ENCODE results near the gene EPG5. TPM values are rescaled to one million over a fixed set of nuclear protein-coding genes. Genes with fewer than 3 reads are reported as not detected.

The EPG5 gene
- total RNA-seq, 1 experiment from 2014 or later: 16.1 TPM

DNA sequence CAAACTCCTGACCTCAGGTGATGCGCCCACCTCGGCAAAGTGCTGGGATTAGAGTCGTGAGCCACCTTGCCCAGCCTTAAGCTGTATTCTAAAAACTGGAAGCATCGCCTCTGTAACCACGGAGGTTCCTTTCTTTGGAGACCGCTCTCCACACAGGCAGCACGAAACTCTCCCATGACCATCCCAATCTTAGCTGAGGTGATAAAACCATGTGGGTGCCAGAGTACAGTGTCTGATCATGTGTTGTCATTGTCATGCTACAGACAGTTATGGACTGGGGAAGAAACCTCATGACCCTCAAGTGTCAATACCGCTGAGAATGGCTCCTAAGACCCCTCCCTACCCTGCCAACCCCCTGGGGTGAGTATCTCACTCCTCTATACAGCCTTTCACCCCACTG lies 41.4 kb upstream of the EPG5 start:
- peaks cover 9 to 20% of the 10 kb centered on the region in 2 experiments for H3K4me1 Mint-ChIP-seq
- H4K91ac ChIP-seq (ENCODE audit: insufficient read length, low read depth, low read length): no peak overlapping the region
- no peak overlapping the region for H3K27ac Mint-ChIP-seq
- H3K4me3 Mint-ChIP-seq: no peak overlapping the region
- H3K4me2 ChIP-seq (ENCODE audit: insufficient read depth, insufficient read length, low read length): no peak overlapping the region
- H3K27me3 Mint-ChIP-seq (ENCODE audit: low read depth): no peaks in the 10 kb centered on the region
- no peaks in the 10 kb centered on the region for H4K20me1 ChIP-seq (ENCODE audit: control insufficient read depth, insufficient read depth, insufficient read length)
- H3T11ph ChIP-seq (ENCODE audit: low read length): no peak overlapping the region
- H3K14ac ChIP-seq (ENCODE audit: insufficient read depth, low read length): no peak overlapping the region
- H3K18ac ChIP-seq (ENCODE audit: insufficient read length, low read depth, low read length): no peak overlapping the region
- no peak overlapping the region for H2BK12ac ChIP-seq (ENCODE audit: insufficient read length, low read depth, low read length)
- H3K4me1 ChIP-seq (ENCODE audit: insufficient read depth, low read length): no peaks in the 10 kb centered on the region
- H3K27me3 ChIP-seq (ENCODE audit: insufficient read depth, low read length): no peaks in the 10 kb centered on the region
- H2AK5ac ChIP-seq (ENCODE audit: insufficient read length, low read length): no peak overlapping the region
- no peak overlapping the region for H4K5ac ChIP-seq (ENCODE audit: insufficient read length, low read depth, low read length)
- H2AFZ ChIP-seq (ENCODE audit: low read length): no peak overlapping the region
- H2BK15ac ChIP-seq (ENCODE audit: low read depth, low read length): no peak overlapping the region
- no peak overlapping the region for H2BK5ac ChIP-seq (ENCODE audit: insufficient read length, low read length)
- no peaks in the 10 kb centered on the region for H3K79me1 ChIP-seq (ENCODE audit: insufficient read depth, low read depth, low read length, poor library complexity, severe bottlenecking)
- no peak overlapping the region for H3K23ac ChIP-seq (ENCODE audit: insufficient read length, low read depth, low read length)
- no peaks in the 10 kb centered on the region for H3K9me3 Mint-ChIP-seq
- H3K79me2 ChIP-seq (ENCODE audit: insufficient read depth, low read length): no peaks in the 10 kb centered on the region
- no peak overlapping the region for H3K4ac ChIP-seq (ENCODE audit: low read depth, low read length)
- no peak overlapping the region for H3K9ac ChIP-seq (ENCODE audit: extremely low read depth, insufficient read length, low read length)
- no peaks in the 10 kb centered on the region for H3K36me3 Mint-ChIP-seq (ENCODE audit: insufficient read depth in 1 of 3, low read depth in 3 of 3)
- no peak overlapping the region for H2BK120ac ChIP-seq (ENCODE audit: low read depth, low read length, poor library complexity, severe bottlenecking)
- H4K8ac ChIP-seq (replicated peaks; ENCODE audit: insufficient read length, low read depth, low read length): no peak overlapping the region
- no peak overlapping the region for H3K27ac ChIP-seq (ENCODE audit: insufficient read length, low read depth, low read length)
- no peak overlapping the region for H3K56ac ChIP-seq (ENCODE audit: insufficient read length, low read depth, low read length)
- no CpG with 5 or more reads among the region's 8 CpGs for WGBS (ENCODE audit: extremely low coverage, insufficient read length, low lambda C conversion rate)
- no peaks in the 10 kb centered on the region for H3K9me3 ChIP-seq (ENCODE audit: control insufficient read depth, low read depth, low read length)
- no peaks in the 10 kb centered on the region for H3K23me2 ChIP-seq (ENCODE audit: insufficient read length, low read depth, low read length, poor library complexity, severe bottlenecking)
- TF ChIP-seq, protein P1, sequence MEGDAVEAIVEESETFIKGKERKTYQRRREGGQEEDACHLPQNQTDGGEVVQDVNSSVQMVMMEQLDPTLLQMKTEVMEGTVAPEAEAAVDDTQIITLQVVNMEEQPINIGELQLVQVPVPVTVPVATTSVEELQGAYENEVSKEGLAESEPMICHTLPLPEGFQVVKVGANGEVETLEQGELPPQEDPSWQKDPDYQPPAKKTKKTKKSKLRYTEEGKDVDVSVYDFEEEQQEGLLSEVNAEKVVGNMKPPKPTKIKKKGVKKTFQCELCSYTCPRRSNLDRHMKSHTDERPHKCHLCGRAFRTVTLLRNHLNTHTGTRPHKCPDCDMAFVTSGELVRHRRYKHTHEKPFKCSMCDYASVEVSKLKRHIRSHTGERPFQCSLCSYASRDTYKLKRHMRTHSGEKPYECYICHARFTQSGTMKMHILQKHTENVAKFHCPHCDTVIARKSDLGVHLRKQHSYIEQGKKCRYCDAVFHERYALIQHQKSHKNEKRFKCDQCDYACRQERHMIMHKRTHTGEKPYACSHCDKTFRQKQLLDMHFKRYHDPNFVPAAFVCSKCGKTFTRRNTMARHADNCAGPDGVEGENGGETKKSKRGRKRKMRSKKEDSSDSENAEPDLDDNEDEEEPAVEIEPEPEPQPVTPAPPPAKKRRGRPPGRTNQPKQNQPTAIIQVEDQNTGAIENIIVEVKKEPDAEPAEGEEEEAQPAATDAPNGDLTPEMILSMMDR (conservative IDR thresholded peaks at IDR 0.05): no peak
- H2BK20ac ChIP-seq (ENCODE audit: low read depth, low read length, poor library complexity, severe bottlenecking): no peak overlapping the region
- no peak for DNase-seq
